ENCODE data around the gene CALM3. TPM values are rescaled to one million over a fixed set of nuclear protein-coding genes. Genes with fewer than 3 reads are reported as not detected.

Gene CALM3
- total and polyA plus RNA-seq, 2 donors (not counting 3 experiments of a cell fraction or from before 2014, with no cell fraction given): 305 to 425 TPM

- no peak for FAIRE-seq
- no peaks in the 10 kb centered on the region for H4K20me1 ChIP-seq (replicated peaks; ENCODE audit: control insufficient read depth, extremely low read depth, insufficient read depth, low read length)
- intact Hi-C loops (cut with micrococcal nuclease): no loop called here
- no peak overlapping the region for H3K9ac ChIP-seq (replicated peaks; ENCODE audit: extremely low read depth, insufficient read depth, low read length)
- no peak overlapping the region for H3K4me3 ChIP-seq (replicated peaks in 1 of 3; ENCODE audit: insufficient read depth in 1 of 3, low read depth in 1 of 3, low read length in 3 of 3)
- H3K9me1 ChIP-seq (replicated peaks; ENCODE audit: control insufficient read depth, extremely low read depth, insufficient read depth, low read length): no peaks in the 10 kb centered on the region
- dilution Hi-C loops (cut with MboI; ENCODE audit: extremely low pct_ligation_motif_present, low sequenced_read_pairs): no loop called here
- no TSS peak for BruUV-seq (replicated peaks)
- DNase-seq (ENCODE audit: low read depth, low spot score): no peak
- ChIA-PET POLR2A (interaction anchor here (0.6 kb wide), 1 partner anchor 65 kb away, joined by 4 read pairs; no protein-coding TSS in a partner anchor), CTCF (interaction anchor here (4.0 kb wide), 1 partner anchor 53 kb away, joined by 22 read pairs; the partner anchor contains the start of gene DACT3)
- H2AFZ ChIP-seq (ENCODE audit: low read depth, low read length): no peak overlapping the region
- no peak overlapping the region for H3K4me2 ChIP-seq (ENCODE audit: insufficient read depth, low read length)
- no peaks in the 10 kb centered on the region for H3K9me3 ChIP-seq (replicated peaks; ENCODE audit: control insufficient read depth, insufficient read depth, low read length)
- TF ChIP-seq GATA2 (IDR thresholded peaks at IDR 0.05; ENCODE audit: insufficient read depth, insufficient read length, low read depth, low read length) (no peak), MYC (IDR thresholded peaks at IDR 0.05; ENCODE audit: low read depth, low read length) (no peak), MAX (IDR thresholded peaks at IDR 0.05; ENCODE audit: insufficient read depth, insufficient read length) (no peak), POLR2A (IDR thresholded peaks at IDR 0.05; ENCODE audit: low read depth, low read length) (no peak), FOS (IDR thresholded peaks at IDR 0.05; ENCODE audit: borderline replicate concordance, insufficient read depth, low read length) (no peak), JUN (IDR thresholded peaks at IDR 0.05; ENCODE audit: borderline replicate concordance, insufficient read depth, insufficient read length, low read depth) (no peak), POLR2AphosphoS5 (IDR thresholded peaks at IDR 0.05; ENCODE audit: insufficient read depth, low read depth, low read length) (no peak), CTCF (IDR thresholded peaks at IDR 0.05; ENCODE audit: extremely low read depth in 1 of 2, insufficient read depth in 1 of 2, low read depth in 1 of 2, low read length in 2 of 2) (no peak), EZH2 (IDR thresholded peaks at IDR 0.05; ENCODE audit: borderline replicate concordance, low read depth, low read length, severe bottlenecking) (no peak)
- H3K27me3 ChIP-seq (ENCODE audit: control insufficient read depth in 2 of 2, insufficient read depth in 2 of 2, low read length in 2 of 2): no peaks in the 10 kb centered on the region
- H3K4me1 ChIP-seq (ENCODE audit: control insufficient read depth, extremely low read depth, insufficient read depth, low read length): peaks cover 8% of the 10 kb centered on the region
- H3K79me2 ChIP-seq (ENCODE audit: control insufficient read depth, insufficient read depth, low read length): peaks cover 33% of the 10 kb centered on the region
- H3K36me3 ChIP-seq (ENCODE audit: control insufficient read depth in 2 of 2, extremely low read depth in 1 of 2, insufficient read depth in 2 of 2, low read length in 2 of 2): peaks cover 13 to 51% of the 10 kb centered on the region in 2 experiments
- H3K27ac ChIP-seq (ENCODE audit: insufficient read depth, low read depth, low read length): no peak overlapping the region
These were observed 7.0 kb downstream of the CALM3 start for GRCh38 chr19:46608178-46608577.
